Measurements from ENCODE around the gene TASP1. TPM values are rescaled to one million over a fixed set of nuclear protein-coding genes. Genes with fewer than 3 reads are reported as not detected.
"Not testable (repeated sequence)": the region's sequence is repeated elsewhere in the genome, so short reads cannot be mapped to it uniquely, and the experiment has no call there.

TASP1 gene
- total and polyA plus RNA-seq, 7 experiments from 2014 or later, result 10.6 to 19.3 (median 13.3) TPM

DNA sequence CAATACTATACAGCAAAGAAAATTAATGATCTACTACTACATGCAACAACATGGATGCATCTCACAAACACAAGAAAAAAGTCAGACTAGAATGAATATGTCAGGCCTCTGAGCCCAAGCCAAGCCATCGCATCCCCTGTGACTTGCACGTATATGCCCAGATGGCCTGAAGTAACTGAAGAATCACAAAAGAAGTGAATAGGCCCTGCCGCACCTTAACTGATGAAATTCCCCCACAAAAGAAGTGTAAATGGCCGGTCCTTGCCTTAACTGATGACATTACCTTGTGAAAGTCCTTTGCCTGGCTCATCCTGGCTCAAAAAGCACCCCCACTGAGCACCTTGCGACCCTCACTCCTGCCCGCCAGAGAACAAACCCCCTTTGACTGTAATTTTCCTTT is 280.9 kb downstream of the TASP1 start:
- ATAC-seq; H3K9me3 ChIP-seq (ENCODE audit: control insufficient read depth in 2 of 3, low read length in 3 of 3); POLR2A ChIA-PET; H3K27ac ChIP-seq (ENCODE audit: low read depth, low read length); H3K27me3 Mint-ChIP-seq; H3K27me3 ChIP-seq (ENCODE audit: control insufficient read depth in 2 of 2, insufficient read depth in 2 of 2, low read length in 2 of 2); H3K4me1 ChIP-seq (ENCODE audit: control insufficient read depth in 2 of 2, insufficient read depth in 2 of 2, low read length in 2 of 2); CTCF ChIA-PET; H3K4me3 ChIP-seq (ENCODE audit: low read length); intact Hi-C loops (cut with micrococcal nuclease); H3K4me3 Mint-ChIP-seq; H3K36me3 Mint-ChIP-seq; H3K4me1 Mint-ChIP-seq; H3K27ac Mint-ChIP-seq; DNase-seq; H3K9me3 Mint-ChIP-seq; H3K36me3 ChIP-seq (ENCODE audit: control insufficient read depth in 2 of 3, insufficient read depth in 3 of 3, low read length in 3 of 3): not testable (repeated sequence)

DNA sequence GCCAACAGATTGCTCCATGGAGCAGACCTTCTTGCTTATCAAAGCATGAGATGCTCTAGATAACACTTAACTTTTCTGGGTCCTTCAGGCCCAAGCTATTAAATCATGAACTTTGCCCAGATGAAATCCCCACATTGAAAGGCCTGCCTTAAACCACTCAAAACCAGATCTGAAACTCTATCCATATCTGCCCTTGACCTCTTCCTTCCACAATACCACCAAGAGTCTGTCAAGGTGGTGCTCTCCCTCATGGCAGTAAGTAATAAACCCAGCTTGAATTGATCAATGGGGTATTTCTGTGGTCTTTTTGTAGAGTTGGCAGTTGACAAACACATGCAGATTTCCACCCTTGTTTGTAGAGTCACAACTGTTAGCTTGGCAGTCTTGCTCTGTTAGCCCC is 282.1 kb downstream of the TASP1 start:
- H3K36me3 Mint-ChIP-seq, result no peaks in the 10 kb centered on the region
- no peak for DNase-seq
- no peak overlapping the region for H3K27ac ChIP-seq (ENCODE audit: low read depth, low read length)
- H3K9me3 ChIP-seq (ENCODE audit: control insufficient read depth in 2 of 3, low read length in 3 of 3), result no peaks in the 10 kb centered on the region
- no peak overlapping the region for H3K27ac Mint-ChIP-seq
- no peak for ATAC-seq
- no peaks in the 10 kb centered on the region for H3K36me3 ChIP-seq (ENCODE audit: control insufficient read depth in 2 of 3, insufficient read depth in 3 of 3, low read length in 3 of 3)
- H3K4me1 ChIP-seq (ENCODE audit: control insufficient read depth in 2 of 2, insufficient read depth in 2 of 2, low read length in 2 of 2), result no peaks in the 10 kb centered on the region
- H3K9me3 Mint-ChIP-seq, result peaks cover 0 to 3% (median 0%) of the 10 kb centered on the region in 11 donors
- H3K4me3 ChIP-seq (ENCODE audit: low read length), result no peak overlapping the region
- CTCF ChIA-PET, result no interaction called here
- no peaks in the 10 kb centered on the region for H3K4me1 Mint-ChIP-seq
- H3K4me3 Mint-ChIP-seq, result no peak overlapping the region
- H3K27me3 ChIP-seq (ENCODE audit: control insufficient read depth in 2 of 2, insufficient read depth in 2 of 2, low read length in 2 of 2), result no peaks in the 10 kb centered on the region
- H3K27me3 Mint-ChIP-seq, result no peaks in the 10 kb centered on the region
- intact Hi-C loops (cut with micrococcal nuclease), result no loop called here
- POLR2A ChIA-PET, result no interaction called here

DNA sequence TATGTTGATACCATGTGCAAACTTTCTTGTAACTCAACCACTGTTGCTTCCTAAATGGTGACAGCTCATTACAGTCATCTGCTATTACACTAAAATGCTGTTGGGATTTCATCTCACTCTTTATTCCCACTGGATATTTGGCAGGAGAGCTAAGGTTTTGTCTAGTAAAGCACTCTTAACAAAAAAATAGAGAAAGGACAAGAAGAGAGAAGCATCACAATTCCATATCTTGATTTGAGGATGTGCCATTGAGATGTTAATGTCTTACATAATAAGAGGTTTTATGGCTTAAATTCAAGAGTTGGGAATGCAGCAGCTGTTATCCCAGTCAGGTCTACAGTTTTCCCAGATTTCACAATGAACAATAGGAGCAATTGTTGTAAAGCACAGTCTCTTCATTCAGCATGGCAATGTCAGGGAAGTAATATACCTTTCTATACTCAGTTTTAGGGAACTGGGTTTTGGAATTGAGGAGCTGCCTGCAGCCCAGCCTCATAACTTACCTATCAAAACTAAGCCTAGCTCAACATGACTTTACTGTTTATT is 282.7 kb downstream of the TASP1 start:
- ATAC-seq (no peak), DNase-seq (no peak)
- no peaks in the 10 kb centered on the region for H3K4me1 ChIP-seq (ENCODE audit: control insufficient read depth in 2 of 2, insufficient read depth in 2 of 2, low read length in 2 of 2)
- H3K9me3 ChIP-seq (ENCODE audit: control insufficient read depth in 2 of 3, low read length in 3 of 3), result no peaks in the 10 kb centered on the region
- H3K27ac Mint-ChIP-seq, result no peak overlapping the region
- no peaks in the 10 kb centered on the region for H3K27me3 Mint-ChIP-seq
- no peaks in the 10 kb centered on the region for H3K27me3 ChIP-seq (ENCODE audit: control insufficient read depth in 2 of 2, insufficient read depth in 2 of 2, low read length in 2 of 2)
- H3K4me3 ChIP-seq (ENCODE audit: low read length), result no peak overlapping the region
- no peaks in the 10 kb centered on the region for H3K36me3 Mint-ChIP-seq
- intact Hi-C loops (cut with micrococcal nuclease), result no loop called here
- POLR2A ChIA-PET, result no interaction called here
- CTCF ChIA-PET, result no interaction called here
- H3K4me3 Mint-ChIP-seq, result no peak overlapping the region
- no peaks in the 10 kb centered on the region for H3K4me1 Mint-ChIP-seq
- peaks cover 0 to 3% (median 0%) of the 10 kb centered on the region in 11 donors for H3K9me3 Mint-ChIP-seq
- H3K36me3 ChIP-seq (ENCODE audit: control insufficient read depth in 2 of 3, insufficient read depth in 3 of 3, low read length in 3 of 3), result no peaks in the 10 kb centered on the region
- H3K27ac ChIP-seq (ENCODE audit: low read depth, low read length), result no peak overlapping the region

DNA sequence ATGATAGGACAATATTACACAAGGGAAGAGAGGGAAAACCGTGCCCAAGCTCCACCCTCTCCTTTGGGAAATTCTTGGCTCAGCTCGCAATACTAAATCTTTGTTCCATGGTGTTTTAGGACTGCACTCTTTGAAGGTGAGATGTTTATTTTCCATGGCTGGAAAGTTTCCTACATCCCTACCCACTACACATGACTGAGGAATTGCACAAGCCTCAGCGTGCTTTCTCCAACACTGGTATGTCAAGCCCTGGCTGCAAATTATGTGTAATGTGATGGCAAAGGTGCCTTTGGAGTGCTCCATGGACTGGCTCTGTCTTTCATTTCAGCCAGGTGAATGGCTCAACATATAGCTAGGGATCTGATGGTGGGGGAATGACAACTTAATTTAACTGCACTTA is 283.3 kb downstream of the TASP1 start:
- H3K4me3 ChIP-seq (ENCODE audit: low read length), result no peak overlapping the region
- no peaks in the 10 kb centered on the region for H3K36me3 ChIP-seq (ENCODE audit: control insufficient read depth in 2 of 3, insufficient read depth in 3 of 3, low read length in 3 of 3)
- H3K27ac ChIP-seq (ENCODE audit: low read depth, low read length), result no peak overlapping the region
- intact Hi-C loops (cut with micrococcal nuclease), result no loop called here
- Mint-ChIP-seq H3K27me3 (no peaks in the 10 kb centered on the region), H3K27ac (no peak overlapping the region), H3K4me1 (no peaks in the 10 kb centered on the region), H3K4me3 (no peak overlapping the region), H3K36me3 (no peaks in the 10 kb centered on the region), H3K9me3 (peaks cover 0 to 1% (median 0%) of the 10 kb centered on the region in 11 donors)
- H3K27me3 ChIP-seq (ENCODE audit: control insufficient read depth in 2 of 2, insufficient read depth in 2 of 2, low read length in 2 of 2), result no peaks in the 10 kb centered on the region
- POLR2A ChIA-PET, result no interaction called here
- CTCF ChIA-PET, result no interaction called here
- no peaks in the 10 kb centered on the region for H3K4me1 ChIP-seq (ENCODE audit: control insufficient read depth in 2 of 2, insufficient read depth in 2 of 2, low read length in 2 of 2)
- ATAC-seq (no peak), DNase-seq (no peak)
- H3K9me3 ChIP-seq (ENCODE audit: control insufficient read depth in 2 of 3, low read length in 3 of 3), result no peaks in the 10 kb centered on the region

DNA sequence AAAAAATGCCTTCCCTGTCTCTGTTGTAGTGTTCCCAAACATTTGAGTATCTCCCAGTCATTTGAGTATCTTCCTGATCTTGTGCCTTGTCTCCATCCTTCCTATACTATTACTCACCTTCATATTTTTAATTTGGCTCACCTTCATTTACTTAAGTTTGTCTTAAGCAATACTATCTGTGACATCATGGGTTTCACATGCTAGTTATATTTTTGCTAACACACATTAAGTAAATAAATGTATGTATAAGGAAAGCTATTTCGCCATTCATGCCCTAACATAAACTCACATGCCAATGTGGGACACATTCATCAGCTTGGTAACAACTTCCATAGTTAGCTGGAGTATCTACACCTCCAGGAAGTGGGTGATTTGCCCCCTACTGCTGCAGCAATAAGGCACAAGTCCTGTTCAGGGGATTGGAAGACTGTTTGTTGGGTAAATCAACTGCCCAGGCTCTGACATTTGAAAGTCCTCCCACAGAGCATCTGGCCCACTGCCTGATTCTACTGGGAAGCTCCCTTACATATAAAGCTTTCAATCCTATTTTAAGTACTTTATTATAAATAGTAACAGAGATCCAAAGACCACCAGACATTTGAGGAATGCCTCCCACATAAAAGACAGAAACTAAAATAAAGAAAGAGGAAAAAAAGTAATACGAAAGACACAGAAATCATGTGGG is 285.3 kb downstream of the TASP1 start:
- H3K27me3 Mint-ChIP-seq, result no peaks in the 10 kb centered on the region
- DNase-seq, result no peak
- no peaks in the 10 kb centered on the region for H3K9me3 ChIP-seq (ENCODE audit: control insufficient read depth in 2 of 3, low read length in 3 of 3)
- H3K4me1 Mint-ChIP-seq, result no peaks in the 10 kb centered on the region
- ChIA-PET CTCF (interaction anchor here (0.6 kb wide), 1 partner anchor 175 kb away, joined by 4 read pairs; no protein-coding TSS in a partner anchor), POLR2A (no interaction called here)
- H3K27ac Mint-ChIP-seq, result no peak overlapping the region
- H3K36me3 Mint-ChIP-seq, result no peaks in the 10 kb centered on the region
- no peak overlapping the region for H3K4me3 Mint-ChIP-seq
- intact Hi-C loops (cut with micrococcal nuclease), result no loop called here
- H3K4me1 ChIP-seq (ENCODE audit: control insufficient read depth in 2 of 2, insufficient read depth in 2 of 2, low read length in 2 of 2), result no peaks in the 10 kb centered on the region
- ATAC-seq, result no peak
- H3K36me3 ChIP-seq (ENCODE audit: control insufficient read depth in 2 of 3, insufficient read depth in 3 of 3, low read length in 3 of 3), result no peaks in the 10 kb centered on the region
- no peak overlapping the region for H3K4me3 ChIP-seq (ENCODE audit: low read length)
- peaks cover 0 to 1% (median 0%) of the 10 kb centered on the region in 11 donors for H3K9me3 Mint-ChIP-seq
- H3K27me3 ChIP-seq (ENCODE audit: control insufficient read depth in 2 of 2, insufficient read depth in 2 of 2, low read length in 2 of 2), result no peaks in the 10 kb centered on the region
- H3K27ac ChIP-seq (ENCODE audit: low read depth, low read length), result no peak overlapping the region

DNA sequence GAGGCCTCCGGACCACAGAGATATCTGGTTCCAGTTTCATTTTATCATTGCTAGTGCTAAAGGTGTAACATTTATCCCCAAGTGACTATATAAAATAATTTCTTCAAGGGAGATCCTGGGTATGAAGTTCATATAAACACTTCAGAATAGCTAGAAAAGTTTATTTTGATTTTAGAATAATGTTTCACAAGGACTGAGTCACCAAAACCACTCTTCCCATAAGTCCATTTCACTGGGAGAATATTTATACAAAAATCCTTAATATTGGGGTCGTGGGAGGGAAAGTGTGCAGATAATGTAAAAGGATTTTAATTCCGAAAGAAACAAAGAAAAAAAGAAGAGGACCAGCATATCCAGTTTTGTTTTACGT is 289.5 kb downstream of the TASP1 start:
- no peaks in the 10 kb centered on the region for H3K9me3 Mint-ChIP-seq
- H3K4me1 Mint-ChIP-seq, result no peaks in the 10 kb centered on the region
- DNase-seq, result no peak
- ChIA-PET CTCF (no interaction called here), POLR2A (no interaction called here)
- no peak overlapping the region for H3K4me3 ChIP-seq (ENCODE audit: low read length)
- no peaks in the 10 kb centered on the region for H3K36me3 Mint-ChIP-seq
- no peaks in the 10 kb centered on the region for H3K4me1 ChIP-seq (ENCODE audit: control insufficient read depth in 2 of 2, insufficient read depth in 2 of 2, low read length in 2 of 2)
- no peak for ATAC-seq
- intact Hi-C loops (cut with micrococcal nuclease), result no loop called here
- H3K27me3 Mint-ChIP-seq, result no peaks in the 10 kb centered on the region
- no peak overlapping the region for H3K27ac ChIP-seq (ENCODE audit: low read depth, low read length)
- no peaks in the 10 kb centered on the region for H3K9me3 ChIP-seq (ENCODE audit: control insufficient read depth in 2 of 3, low read length in 3 of 3)
- H3K36me3 ChIP-seq (ENCODE audit: control insufficient read depth in 2 of 3, insufficient read depth in 3 of 3, low read length in 3 of 3), result no peaks in the 10 kb centered on the region
- no peaks in the 10 kb centered on the region for H3K27me3 ChIP-seq (ENCODE audit: control insufficient read depth in 2 of 2, insufficient read depth in 2 of 2, low read length in 2 of 2)
- H3K4me3 Mint-ChIP-seq, result no peak overlapping the region
- H3K27ac Mint-ChIP-seq, result no peak overlapping the region
